ENCODE results near the gene WWTR1.

GRCh38 chr3:149560617-149561016 is 97.2 kb downstream of the WWTR1 start:
- no peak for TF ChIP-seq POLR2A (IDR thresholded peaks at IDR 0.05)
- TF ChIP-seq, protein P1, sequence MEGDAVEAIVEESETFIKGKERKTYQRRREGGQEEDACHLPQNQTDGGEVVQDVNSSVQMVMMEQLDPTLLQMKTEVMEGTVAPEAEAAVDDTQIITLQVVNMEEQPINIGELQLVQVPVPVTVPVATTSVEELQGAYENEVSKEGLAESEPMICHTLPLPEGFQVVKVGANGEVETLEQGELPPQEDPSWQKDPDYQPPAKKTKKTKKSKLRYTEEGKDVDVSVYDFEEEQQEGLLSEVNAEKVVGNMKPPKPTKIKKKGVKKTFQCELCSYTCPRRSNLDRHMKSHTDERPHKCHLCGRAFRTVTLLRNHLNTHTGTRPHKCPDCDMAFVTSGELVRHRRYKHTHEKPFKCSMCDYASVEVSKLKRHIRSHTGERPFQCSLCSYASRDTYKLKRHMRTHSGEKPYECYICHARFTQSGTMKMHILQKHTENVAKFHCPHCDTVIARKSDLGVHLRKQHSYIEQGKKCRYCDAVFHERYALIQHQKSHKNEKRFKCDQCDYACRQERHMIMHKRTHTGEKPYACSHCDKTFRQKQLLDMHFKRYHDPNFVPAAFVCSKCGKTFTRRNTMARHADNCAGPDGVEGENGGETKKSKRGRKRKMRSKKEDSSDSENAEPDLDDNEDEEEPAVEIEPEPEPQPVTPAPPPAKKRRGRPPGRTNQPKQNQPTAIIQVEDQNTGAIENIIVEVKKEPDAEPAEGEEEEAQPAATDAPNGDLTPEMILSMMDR (IDR thresholded peaks at IDR 0.05), result no peak

Data from uterus (tissue), 2 donors.